Activated naive CD4-positive, alpha-beta T cell treated with Interleukin-2 at 50 U/mL for 16 hours (primary cell): Measurements from ENCODE around the gene KIAA0513.

Experiments used
- DNase-seq: peaks from one replicate; pipeline ENCODE4 v3.0.0-alpha.2; 2020

Gene KIAA0513, protein sequence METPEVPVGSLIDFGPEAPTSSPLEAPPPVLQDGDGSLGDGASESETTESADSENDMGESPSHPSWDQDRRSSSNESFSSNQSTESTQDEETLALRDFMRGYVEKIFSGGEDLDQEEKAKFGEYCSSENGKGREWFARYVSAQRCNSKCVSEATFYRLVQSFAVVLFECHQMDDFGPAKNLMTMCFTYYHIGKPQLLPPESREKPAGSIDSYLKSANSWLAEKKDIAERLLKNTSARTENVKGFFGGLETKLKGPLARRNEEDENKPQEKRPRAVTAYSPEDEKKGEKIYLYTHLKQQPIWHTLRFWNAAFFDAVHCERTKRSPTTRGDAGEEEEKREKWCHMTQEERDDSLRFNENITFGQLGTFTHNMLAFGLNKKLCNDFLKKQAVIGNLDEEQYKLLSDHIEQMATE

DNA sequence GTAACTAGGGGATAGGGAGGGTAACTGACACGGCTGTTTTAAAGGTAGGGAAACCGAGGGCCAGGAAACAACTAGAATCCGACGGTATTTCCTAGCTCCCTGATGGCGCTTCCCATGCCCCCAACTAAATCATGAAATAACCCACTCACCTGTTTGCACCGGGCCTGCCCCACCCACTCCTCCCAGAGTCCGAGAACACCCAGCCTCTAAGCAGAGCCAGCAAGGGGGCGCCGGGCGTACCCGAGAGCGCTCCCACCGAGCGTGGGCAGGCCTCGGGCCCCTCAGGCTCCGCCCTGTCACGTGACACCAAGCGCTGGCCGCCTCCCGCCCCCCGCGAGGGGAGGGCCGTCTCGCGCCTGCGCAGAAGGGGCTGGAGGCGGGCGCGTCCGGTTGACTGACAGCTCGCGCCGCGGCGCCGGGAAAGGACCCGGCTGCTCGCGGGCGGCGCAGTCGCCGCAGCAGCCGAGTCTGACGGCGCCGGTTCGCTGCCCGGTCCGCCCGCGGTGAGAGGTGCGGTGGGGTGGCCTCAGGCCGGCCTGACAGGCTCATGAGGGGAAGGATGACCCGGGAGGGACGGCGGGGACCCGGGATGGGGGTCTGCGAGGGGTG is at the start of gene KIAA0513:
TSS of gene KIAA0513 (plus strand) at position 447 of the 609 bp plus-strand sequence. CDS start 39,277 bp downstream, outside the sequence.
- DNase-seq: peak; percentile 94

DNA sequence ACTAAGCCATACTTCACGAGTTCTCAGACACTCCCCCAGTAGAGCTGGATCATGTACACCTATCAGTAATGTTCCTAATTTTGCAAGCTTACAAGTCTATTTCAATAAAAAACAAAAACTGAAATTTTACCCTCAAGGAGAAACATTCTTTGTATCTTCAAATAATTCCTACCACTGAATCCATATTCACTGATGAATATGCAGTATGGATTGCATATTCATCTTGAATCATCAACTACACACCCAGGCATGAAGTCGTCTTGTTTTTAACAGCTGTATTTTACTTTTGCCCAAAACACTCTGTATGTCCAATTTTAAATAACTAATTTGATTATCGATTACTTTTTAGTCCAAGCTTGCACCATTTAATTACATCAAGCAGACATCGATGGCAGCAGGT is 48.1 kb upstream of the KIAA0513 start:
- DNase-seq: no peak

DNA sequence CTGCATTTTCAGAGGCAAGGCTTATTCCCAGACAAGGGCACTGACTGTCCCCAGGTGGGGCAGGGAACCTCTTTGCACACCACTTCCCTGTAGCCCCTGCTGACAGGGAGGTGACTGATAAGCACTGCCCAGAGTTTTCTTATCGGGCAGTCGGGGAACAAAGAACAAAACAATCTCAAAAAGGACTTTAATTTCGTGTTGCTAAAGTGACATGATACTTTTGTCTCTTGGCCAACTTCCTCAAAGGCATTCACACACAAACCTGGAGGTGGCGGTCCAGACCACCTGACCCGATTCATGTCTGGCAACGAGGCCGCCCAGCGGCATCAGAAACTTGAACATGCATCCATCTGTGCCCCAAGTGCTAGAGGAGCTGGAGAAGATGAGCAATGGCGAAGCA is 45.2 kb upstream of the KIAA0513 start:
- no peak for DNase-seq

DNA sequence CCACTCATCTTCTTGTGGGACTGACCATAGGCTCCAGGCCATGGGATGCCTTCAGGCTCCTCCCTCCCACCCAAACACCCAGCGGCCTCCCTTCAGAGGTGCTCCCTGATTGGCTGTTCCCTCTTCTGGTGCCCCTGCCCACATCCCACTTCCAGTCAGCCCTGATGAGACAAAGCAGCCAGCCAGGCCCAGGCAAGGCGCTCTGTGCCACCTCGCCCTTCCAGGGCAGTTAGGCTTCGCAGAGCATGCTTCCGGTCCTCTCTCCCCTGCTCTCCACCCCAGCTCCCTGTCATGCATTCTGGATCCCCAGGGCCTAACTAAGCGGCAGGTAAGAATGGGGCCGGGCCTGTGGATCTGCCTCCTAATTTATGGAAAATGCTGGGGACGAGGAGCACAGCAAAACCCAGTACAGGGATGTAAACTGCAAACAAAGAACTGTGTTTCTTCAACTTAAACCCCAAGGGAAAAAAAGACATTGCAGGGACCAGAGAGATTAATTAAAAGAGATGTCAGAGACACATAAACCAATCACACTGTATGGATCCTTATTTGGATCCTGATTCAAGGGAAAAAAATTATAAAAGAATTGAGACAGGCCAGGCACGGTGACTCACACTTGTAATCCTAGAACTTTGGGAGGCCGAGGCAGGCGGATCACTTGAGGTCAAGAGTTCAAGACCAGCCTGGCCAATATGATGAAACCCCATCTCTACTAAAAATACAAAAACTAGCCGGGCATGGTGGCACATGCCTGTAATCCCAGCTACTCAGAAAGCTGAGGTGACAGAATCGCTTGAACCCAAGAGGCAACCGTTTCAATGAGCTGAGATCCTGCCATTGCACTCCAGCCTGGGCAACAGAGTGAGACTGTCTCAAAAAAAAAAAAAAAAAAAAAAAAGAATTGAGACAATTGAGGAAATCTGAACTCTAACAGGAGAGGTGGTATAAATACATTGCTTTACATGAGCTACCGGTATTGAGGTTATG is 42.2 kb upstream of the KIAA0513 start:
- no peak for DNase-seq

DNA sequence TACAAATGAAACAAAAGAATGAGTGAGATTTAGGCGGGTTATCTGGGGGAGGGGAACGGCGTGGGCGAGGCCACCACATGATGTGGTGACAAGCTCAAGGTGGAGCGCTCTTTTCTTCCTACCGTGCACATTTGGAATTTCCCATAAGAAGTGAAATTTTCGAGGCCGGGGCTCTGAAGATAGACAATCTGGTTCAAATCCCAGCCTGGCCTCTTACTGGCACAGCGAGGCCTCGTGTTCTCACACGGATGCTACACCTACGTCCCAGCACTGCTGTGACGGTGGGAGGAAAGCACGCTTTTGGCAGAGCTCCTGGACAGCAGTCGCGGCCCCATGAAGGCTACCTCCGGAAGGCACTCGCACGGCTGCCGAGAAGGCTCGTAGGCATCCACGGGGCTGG is 41.5 kb upstream of the KIAA0513 start:
- DNase-seq: peak; percentile 45

DNA sequence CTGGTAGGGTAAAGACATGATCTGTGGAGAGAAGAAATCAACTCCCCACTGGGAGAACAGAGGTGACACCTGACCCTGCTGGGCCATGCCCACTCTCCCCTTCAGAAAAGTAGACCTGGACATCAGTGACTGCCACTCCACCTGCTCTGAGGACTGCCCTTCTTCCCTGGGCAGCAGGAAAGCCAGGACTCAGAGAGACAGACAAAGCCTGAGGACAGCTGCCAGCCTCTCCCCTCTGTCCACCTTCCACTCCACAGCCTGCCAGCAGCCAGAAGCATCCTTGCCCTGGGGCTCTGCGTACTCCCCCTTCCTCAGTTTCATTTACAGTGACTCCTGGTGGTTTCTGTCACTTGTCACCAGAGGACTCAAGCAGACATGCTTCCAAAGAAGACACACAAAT is 40.7 kb upstream of the KIAA0513 start:
- no peak for DNase-seq

DNA sequence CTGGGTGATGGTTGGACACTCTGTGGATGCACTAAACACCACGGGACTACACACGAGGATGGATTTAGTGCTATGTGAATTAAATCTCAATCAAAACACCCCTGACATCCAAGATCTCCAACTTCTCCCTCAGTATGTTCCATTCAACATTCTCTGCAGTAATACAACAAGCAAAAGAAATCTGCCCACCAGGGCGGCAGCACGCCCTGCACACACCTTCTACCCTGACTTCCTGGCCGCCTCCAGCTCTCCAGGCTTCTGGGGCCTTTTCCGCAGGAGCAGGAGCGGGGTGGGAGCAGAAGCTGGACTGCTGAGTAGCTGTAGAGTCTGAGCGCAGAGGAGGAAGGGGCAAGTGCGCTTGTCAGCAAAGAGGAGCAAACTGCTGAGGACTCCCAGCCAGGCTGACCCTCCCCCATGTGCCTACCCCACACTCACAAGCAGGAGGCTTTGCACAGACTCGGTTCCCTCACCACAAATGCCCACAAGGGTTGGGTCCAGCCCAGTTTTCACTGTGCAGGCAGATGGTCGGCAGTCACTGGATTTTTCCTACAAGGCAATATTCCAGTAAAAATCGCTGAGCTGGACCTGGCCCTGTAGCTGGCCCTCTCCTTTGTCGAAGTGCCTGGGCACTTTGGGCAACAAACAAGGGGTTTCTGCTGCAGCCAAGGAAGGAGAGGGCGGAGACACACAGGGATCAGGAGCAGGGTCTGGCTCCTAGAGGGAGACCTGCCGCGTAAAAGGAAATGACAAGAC is 39.1 kb upstream of the KIAA0513 start:
- no peak for DNase-seq

DNA sequence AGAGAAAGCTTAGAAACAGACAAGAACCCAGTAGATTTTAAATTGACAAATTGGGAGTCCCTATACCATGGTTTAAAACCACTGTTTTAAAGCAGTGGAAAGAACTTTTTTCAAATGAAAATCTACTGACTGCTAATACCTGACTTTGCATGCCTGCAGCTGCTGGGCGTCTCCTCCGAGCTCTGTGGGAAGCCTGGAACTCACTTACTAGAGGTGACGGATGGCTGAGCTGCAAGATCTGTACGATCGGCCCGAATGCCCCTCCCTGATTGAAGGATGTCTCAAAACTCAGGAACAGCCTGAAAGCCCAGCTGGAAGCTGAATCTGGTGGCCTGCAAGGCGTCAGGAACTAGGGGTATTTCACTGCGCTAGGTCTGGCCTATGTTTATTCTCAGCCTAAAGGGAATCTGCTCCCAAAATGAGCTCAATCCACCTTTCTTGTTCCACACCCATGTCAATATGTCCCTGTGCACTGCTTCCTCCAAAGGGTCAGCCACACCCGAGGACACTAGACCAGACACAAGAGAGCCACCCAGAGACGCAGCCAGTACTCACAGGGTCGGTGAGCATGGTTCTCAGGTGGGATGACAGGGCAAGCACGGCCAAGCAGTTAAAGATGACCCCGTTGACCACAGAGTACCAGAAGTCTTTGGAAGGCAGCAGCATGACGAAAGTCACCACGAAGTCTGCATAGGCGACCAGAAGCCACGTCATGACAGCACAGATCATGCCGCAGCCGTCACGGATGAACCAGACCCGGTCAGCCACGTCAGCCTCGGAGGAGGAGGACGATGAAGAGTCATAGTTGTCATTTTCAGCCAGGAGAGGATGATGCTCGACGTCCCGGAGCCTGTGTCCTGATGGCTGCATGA is 37.6 kb upstream of the KIAA0513 start:
- no peak for DNase-seq

DNA sequence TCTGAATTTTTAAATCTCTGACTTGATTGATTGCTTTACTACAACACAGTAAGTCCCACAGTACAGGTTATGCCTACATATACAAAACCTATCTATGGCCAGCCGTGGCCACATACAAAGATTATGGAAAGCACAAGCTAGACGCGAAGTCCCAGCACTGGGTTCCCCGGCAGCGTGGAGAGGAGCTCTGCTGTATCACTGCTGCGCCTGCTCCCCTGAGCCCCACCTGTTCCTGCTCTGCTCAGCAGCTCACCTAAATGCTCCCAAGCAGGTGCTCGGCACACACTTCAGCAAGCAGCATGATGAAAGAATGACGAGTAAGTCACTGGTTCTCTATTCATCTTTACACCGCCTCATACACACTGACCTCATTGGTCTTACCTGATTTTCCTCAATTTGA is 36.8 kb upstream of the KIAA0513 start:
- DNase-seq: no peak

DNA sequence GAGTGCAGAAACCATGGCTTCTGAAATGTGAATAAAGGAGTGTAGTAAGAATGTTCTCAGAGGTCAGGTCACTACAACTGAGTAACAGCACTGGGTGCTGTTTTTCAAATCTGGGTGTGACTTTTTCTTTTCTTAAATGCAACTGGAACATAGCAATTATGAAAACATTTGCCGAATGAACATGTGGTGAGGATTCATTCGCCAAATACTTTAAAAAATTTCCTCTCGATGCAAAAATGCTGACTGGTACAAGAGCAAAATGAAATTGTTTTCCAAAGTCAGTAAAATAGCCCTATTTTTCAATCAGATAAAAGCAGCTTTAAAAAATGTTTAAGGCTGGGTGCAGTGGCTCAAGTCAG is 34.9 kb upstream of the KIAA0513 start:
- DNase-seq: no peak

DNA sequence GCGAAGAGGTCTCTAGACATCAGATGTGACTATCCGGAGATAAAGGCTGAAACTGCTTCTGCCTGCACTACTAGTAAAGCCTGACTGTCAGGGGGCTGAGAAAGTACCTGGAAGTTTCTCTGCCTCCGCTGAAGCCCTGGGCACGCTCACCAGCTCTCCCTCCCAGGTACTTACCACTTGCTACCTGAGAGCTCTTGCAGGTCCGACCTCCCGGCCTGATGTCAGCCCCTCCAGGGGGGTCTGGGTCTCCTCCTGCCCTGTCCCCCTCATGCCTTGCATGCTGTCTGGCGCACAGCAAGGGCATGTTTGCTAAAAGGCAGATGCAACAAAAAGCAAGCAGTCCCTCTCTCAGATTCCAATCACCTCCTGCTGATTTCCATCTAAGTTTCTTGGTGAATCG is 33.7 kb upstream of the KIAA0513 start:
- DNase-seq: no peak

DNA sequence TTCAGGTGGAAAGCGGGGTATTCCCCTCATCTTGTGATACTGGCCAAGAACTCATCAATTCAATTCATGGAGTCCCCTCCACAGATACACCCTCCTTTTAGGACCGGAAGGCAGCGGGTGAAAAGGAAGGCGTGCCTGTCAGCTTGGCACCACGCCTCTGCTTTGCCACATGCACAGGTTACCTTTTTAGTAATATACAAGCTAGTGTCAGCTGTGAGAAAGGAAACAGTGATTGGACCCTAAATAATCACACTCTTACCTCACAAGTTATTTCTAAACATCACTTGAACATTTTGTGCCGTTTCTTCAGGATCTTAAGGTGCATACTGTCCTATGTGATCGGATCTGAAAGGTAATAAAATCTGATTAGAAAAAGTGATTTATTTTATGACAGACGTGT is 31.9 kb upstream of the KIAA0513 start:
- DNase-seq: peak; percentile 53

DNA sequence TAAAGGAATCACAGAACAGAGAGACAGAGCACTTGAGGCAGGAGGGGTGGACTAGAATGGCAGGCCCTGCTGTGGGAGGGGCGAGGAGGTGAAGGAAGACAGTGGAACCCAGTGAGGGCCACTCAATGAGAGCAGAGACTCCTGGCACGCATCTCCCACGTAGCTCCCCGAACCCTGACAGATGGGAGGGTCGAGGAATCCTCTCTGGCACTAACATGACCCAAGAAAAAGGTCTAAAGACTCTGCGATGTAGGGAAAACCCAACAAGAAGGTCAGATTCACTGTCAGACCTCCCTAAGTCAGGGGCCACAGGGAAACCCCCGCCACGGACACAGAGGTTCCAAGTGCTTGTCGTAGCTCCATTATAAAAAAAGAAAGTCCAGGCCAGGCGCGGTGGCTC is 31.2 kb upstream of the KIAA0513 start:
- no peak for DNase-seq

DNA sequence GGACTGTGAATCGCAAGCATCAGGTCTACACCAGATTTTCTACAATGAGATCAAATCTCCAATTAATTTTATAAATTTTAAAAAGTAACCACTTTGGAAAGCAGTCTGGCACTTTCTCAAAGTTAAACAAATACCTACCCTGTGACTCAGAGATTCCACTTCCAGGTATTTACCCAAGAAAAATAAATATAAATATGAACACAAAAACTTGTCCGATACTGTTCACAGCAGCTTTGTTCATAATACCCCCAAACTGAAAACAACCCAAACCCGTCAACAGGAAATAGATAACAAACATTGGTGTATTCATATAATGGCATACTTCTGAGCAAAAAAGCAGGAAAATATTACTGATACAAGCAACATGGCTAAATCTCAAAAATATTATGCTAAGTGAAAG is 28.4 kb upstream of the KIAA0513 start:
- no peak for DNase-seq

DNA sequence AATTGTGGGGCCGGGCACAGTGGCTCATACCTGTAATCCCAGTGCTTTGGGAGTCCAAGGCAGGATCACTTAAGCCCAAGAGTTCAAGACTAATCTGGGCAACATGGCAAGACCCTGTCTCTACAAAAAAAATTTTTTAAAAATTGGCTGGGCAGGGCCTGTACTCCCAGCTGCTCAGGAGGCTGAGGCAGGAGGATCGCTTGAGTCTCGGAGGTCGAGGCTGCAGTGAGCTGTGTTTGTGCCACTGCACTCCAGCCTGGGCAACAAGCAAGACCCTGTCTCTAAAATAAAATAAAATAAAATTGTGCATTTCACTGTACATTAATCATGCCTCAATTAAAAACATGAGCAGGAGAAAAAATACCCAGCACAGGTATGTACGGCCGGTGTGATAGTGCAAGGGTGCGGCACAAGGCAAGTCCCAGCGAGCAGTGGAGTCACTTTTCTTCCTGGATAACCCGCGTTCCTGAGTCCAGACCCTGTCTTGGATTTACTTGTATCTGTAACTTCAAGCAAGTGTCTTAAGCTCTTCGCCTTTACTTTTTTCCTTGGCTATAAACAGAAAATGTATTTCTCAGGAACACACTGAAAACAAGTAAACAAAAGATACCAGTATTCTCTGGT is 27.6 kb upstream of the KIAA0513 start:
- no peak for DNase-seq

DNA sequence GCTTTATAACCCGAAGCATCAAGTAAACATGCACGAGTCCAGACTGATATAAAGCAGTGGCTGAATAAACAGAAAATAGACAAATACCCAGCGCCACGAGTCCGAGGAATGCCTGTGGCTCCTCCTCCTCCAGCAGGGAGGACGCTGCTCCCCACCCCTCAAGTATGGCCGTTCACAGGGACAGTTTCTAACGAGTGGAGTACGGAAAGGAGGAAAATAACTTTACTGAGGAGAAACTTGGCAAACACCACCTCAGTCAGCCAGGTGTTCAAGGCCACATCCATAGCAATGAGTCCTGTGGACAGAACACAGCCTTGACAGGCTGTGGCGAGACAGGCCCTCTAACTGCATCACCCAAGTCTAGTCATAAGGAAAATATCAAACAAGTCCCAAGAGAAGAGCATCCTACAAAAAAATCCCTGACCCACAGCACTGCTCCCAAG is 25.5 kb upstream of the KIAA0513 start:
- DNase-seq: no peak

DNA sequence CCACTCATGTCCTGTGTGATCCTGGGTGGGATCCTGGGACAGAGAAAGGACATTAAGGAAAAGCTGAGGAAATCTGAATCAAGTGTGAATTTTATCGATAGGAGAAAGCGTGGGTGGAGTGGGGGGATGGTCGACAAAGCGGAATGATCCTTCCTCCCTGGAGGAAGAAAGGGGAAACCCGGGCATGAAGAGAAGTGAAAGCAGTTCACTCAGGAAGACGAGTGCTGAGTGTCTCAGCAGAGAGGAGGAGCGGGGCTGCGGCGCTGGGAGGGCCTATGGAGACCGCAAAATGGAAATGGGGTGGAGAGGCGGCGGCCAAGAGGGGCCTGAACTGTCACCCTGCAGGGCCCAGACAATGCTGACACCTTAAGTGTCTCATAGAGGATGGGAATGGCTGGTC is 25.0 kb upstream of the KIAA0513 start:
- no peak for DNase-seq

DNA sequence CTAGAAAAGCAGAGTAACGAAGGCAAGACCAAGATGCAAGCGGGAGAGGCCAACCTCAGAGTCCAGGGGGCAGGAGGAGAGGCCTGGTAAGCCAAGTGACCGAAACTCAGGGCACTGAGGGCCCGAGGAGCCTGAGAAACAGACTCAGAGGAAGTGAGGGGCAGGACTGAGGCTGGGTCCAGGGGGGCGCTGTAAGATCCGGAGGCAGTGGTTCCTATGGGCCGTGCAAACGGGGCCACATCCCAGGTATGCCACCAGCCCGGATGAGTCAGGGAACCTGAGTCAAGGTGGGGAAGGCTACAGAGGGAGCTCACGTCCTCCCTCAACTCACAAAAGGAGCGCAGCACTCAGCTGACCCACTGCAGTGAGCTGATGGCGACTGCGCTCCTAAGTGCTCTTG is 24.5 kb upstream of the KIAA0513 start:
- no peak for DNase-seq

DNA sequence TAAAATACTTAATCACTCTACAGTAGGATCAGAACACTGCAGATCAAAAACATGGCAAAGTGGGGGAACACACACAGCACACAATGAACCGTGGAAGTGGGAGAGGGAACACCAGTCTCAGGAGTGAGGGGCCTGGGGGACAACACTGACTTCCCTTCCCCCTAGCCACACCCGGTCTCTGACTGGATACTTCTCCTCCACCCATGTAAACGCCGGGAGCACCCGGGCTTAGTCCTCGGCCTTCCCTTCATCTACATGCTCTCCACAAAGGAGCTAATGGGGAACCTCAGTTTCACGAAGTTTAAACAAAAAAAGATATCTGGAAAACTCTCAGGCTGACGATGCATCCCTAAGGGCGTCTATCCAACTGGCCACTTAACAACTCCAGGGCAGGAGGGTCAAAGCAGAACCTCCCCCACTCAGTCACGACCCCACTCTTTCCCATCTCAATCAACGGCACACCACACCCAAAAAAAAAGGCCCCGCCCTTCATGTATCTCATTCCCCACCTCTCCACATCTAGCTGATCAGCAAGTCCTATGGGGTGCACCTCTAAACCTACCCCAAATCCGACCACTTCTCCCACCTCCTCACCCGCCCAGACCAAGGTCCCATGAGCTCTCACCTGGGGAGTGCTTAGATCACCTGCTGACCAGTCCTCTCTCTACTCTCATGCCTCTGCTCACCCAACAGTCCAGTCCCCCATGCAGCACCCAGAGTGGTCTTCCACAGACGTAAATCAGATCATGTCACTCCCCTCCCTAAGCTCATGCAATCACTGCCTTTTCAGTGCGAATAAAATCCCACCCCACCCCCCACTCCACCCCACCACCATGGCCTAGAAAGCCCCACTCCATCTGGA is 23.6 kb upstream of the KIAA0513 start:
- DNase-seq: no peak

DNA sequence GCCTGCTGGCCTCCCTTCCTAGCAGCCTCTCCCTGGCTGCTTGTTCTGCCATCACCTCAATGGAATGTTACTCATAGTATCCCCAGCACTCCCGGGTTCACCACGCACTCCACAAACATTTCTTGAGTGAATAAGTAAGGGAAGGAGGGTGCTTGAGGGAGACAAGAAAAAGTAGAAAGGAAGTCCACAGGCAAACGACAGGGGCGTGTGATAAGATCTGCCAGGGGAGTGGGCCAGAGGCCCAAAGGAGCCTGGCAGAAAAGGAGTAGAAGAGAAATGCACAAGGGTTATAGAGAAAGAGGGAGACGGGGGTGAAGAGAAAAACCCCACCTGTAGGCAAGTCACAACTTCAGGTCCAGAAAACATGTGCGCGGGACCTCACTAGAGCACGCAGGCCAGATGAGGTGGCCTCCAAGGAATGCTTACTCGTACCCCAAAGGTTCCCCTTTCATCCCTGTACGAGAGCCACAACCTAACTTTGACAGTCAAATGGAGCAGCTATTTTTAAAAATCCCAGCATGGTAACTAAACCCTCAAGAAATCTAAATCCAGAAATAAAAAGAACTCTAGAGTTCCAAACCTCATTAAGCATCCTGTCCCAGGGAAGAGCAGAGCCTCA is 22.9 kb upstream of the KIAA0513 start:
- no peak for DNase-seq
